ENCODE results near the gene NTM.

Gene NTM

GRCh38 chr11:131894615-131895544 is 524.5 kb downstream of the NTM start:
- no peak for DNase-seq (ENCODE audit: low spot score)

- no peak for DNase-seq (ENCODE audit: low spot score)
Observed at GRCh38 chr11:131895865-131896264, 525.5 kb downstream of the NTM start.

DNA sequence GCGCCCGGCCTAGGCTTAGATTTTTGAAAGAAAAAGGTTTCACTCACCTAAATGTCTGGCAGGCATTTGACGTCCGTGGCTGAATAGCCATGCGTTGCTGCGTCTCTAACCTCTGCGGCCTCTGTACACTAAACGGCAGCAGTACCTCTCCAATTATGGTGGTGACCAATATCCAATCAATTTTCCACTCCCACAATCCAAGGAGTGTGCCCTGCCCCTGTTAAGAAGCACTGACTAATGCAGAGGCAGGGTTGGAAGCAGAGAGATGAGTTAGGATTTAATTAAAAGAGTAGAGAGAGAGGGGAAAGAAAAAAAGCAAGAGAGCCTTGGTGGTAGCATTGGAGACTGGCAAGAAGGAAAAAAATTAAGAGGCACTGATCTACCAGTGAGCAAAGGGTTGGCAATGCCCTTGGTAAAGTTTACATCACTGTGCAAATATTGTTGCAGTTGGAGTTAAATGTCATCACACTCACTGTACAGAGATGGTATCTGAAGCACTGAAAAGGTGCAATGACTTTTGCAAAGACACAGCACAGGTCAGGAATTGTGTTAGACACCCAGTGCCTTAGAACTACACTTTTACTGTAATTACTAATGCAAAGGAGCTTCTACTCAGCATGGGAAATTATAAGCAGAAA is 526.7 kb downstream of the NTM start:
- DNase-seq (ENCODE audit: low spot score) = no peak

DNA sequence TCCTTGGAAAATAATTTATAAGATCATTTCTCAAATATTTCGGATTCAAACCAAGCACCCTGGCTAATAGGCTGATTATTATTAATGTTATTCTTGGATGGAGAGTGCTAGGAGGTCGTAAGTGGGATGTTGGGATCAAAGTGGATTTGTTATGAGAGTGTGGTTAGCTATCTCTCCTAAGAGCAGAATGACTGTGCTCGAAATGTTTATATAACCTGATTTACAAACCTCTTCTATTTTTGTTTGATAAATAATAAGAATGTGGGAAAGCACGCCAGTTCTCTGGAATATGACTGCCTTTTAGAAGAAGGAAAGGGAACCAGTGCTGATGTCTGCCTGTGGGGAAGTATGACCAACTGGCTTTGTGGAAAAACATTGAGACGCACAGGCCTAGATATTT is 527.5 kb downstream of the NTM start:
- peak; percentile 56 for DNase-seq (ENCODE audit: low spot score)

GRCh38 chr11:131898949-131899348 is 528.5 kb downstream of the NTM start:
- DNase-seq (ENCODE audit: low spot score) = no peak

- DNase-seq (ENCODE audit: low spot score) = no peak
Observed at GRCh38 chr11:131899950-131900580, 529.6 kb downstream of the NTM start.

DNA sequence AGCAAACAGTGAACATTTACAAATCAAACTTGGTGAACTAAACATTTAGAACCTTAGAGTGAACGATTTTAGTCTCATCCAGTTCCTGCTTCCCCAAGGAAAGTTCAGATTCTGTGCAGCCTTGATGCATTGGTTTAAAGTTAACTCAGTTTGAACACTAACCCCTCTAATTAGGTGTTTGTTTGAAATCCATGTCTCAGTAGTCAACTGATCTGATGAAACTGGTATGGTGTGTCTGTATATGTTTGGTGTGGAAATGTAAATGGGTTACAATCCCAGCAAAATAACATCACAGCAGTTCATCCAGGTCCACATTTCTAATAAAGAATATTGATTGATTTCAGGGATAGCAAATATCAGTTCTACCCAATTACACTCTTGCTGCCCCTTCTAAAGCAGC is 532.0 kb downstream of the NTM start:
- DNase-seq (ENCODE audit: low spot score) = no peak

GRCh38 chr11:131903074-131903473 is 532.7 kb downstream of the NTM start:
- no peak for DNase-seq (ENCODE audit: low spot score)

DNA sequence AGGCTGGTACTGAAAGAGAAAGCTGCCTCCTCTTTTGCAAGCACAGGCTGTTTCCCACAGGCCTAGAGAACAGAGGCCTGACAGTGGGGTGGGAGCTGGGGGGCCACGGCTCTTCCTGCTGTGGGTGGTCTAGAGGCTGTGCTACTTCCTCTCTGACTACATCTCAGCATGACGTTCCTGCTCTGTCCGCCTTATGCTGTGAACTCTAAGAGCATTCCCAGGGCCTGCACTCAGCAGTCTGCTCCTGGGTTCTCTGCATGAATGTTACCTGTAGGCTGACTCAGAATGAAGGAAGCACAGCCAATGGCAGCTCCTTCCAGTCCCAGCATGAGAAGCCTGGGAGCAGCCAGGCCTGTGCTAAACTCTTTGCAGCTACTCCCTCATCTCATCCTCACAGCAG is 534.3 kb downstream of the NTM start:
- no peak for DNase-seq (ENCODE audit: low spot score)

DNA sequence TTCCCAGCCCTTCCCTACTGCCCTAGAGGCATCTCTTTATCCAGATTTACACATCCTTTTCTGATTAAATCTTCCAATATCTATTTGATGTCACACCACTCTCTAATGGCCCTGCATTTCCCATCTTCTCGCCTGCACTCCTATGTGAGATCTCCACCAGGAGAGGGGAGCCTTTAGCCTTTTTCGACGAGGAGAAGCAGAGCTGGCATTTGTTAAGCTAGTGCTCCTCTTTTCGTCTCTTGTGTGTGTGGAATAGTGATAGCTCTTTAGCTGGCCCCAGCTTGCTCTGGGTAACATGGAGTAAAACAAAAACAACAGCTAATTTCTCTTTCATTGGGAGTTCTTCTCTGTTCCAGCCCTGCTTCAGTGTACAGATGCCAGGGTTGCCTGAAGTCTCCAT is 536.5 kb downstream of the NTM start:
- no peak for DNase-seq (ENCODE audit: low spot score)

DNA sequence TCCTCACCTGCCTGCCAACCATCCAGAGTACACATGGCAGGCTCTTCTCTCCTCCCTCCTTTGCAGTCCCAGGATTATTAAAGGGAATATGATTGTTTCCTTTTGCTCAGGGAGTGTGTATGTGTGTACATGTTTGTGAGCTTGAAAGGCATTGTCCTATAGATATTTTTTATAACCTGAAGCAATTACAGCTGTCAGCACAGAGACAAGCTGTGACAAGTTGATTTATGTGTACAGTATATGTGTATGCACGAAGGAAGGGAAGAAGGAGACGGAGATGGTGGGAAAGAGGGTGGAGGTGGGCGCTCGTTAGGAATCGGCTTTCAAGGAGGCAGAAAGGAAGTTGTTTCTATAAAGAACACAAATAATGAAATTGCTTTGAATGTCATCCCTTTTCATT is 537.0 kb downstream of the NTM start:
- DNase-seq (ENCODE audit: low spot score) = no peak

- DNase-seq (ENCODE audit: low spot score) = no peak
Observed at GRCh38 chr11:131908316-131908715, 537.9 kb downstream of the NTM start.

GRCh38 chr11:131909426-131910177 is 539.2 kb downstream of the NTM start:
- DNase-seq (ENCODE audit: low spot score) = no peak

- no peak for DNase-seq (ENCODE audit: low spot score)
Observed at GRCh38 chr11:131910178-131910522, 539.7 kb downstream of the NTM start.

- DNase-seq (ENCODE audit: low spot score) = peak; percentile 53
Observed at GRCh38 chr11:131910523-131911387, 540.3 kb downstream of the NTM start.

DNA sequence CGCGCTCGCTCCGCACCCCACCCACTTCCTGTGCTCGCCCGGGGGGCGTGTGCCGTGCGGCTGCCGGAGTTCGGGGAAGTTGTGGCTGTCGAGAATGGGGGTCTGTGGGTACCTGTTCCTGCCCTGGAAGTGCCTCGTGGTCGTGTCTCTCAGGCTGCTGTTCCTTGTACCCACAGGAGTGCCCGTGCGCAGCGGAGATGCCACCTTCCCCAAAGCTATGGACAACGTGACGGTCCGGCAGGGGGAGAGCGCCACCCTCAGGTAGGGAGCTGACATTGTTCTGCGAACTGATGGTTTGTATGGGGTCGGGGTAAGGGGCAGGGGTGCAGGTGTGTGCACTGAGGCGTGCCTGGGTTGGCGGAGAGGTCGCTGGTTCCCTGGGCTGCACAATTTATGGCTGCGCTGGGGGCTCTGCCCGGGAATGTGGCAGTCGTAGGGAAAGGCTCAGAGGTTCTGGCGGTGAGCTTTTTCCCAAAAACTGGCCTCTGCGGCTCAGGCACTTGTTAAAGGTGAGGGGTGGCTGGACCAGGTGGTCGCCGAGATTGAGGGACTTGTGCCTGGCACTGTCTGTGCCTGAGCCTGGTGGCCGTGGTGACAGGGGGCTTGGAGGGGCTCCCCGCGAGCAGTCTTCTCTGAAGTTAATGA is 541.1 kb downstream of the NTM start:
- DNase-seq (ENCODE audit: low spot score) = peak; percentile 38

DNA sequence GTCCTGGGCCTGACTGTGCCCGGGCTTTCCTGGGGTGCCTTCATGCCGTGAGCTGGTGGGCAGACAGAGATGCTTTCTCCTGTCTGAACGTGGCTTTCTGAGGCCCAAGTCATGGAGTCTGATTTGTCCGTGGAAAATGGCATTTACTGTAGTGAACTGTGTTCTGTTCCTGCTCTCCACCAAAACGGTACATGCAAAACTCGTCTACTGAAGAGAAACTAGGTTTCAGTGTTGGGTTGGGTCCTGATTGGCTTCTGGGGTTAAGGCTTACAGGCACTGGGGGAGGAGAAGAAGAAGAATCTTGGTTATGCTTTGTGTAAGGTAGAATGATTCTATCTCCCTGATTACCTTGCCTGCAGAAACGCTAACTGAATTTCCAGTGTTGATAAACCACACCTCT is 541.7 kb downstream of the NTM start:
- DNase-seq (ENCODE audit: low spot score) = no peak

DNA sequence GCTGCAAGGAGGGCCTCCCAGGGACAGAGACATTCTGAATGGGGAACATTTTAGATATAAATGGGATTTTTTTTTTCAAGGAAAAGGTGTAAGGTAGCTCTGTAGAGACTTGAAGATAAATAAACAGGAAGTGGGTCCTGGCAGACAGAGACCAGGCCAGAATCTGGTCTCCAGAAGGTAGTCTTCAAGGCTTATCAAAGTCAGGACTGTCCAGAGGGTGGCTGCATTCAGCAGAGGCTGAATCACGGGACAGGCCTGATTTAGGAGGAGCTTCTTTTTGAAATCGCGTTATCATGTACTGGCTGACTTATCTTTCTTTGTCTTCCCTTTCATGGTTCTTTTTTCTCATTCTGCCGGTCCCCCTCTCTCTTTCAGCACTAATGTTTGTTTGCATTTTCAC is 542.9 kb downstream of the NTM start:
- DNase-seq (ENCODE audit: low spot score) = no peak

GRCh38 chr11:131914361-131914774 is 544.0 kb downstream of the NTM start:
- DNase-seq (ENCODE audit: low spot score) = peak; percentile 54

GRCh38 chr11:131916638-131917037 is 546.2 kb downstream of the NTM start:
- no peak for DNase-seq (ENCODE audit: low spot score)

All from hepatic stellate cell (primary cell).